Measurements from ENCODE around the gene SOX6.

Gene SOX6

DNA sequence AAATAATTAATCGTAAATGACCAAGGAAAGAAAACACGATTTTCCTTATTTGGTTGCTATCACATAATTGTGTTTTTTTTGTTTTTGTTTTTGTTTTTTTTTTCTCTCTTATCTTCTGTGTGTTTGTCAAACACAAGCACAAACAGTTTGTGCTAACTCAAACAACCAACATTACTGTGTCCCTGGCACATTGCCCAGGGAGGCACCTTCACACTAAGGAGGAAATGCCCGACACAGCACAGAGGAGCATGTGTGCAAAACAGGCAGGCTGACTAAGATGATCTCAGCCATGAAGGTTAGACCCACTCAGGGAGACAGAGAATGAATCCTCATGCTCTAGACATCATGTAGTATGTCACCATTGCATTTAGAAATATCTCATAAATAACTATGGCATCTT is 130.1 kb downstream of the SOX6 start:
- no peaks in the 10 kb centered on the region for H3K79me2 ChIP-seq (ENCODE audit: insufficient read depth, low read length)
- H3K9ac ChIP-seq (ENCODE audit: low read length), result no peak overlapping the region
- no peaks in the 10 kb centered on the region for H3K36me3 ChIP-seq (ENCODE audit: insufficient read depth, low read length)
- no peaks in the 10 kb centered on the region for H3K9me2 ChIP-seq (ENCODE audit: low read depth, low read length)
- H3K4me2 ChIP-seq (ENCODE audit: low read length), result no peak overlapping the region
- H2AFZ ChIP-seq (ENCODE audit: low read length), result no peak overlapping the region
- TF ChIP-seq EZH2 (IDR thresholded peaks at IDR 0.05; ENCODE audit: borderline replicate concordance, low read length), result no peak
- TF ChIP-seq, protein P1, sequence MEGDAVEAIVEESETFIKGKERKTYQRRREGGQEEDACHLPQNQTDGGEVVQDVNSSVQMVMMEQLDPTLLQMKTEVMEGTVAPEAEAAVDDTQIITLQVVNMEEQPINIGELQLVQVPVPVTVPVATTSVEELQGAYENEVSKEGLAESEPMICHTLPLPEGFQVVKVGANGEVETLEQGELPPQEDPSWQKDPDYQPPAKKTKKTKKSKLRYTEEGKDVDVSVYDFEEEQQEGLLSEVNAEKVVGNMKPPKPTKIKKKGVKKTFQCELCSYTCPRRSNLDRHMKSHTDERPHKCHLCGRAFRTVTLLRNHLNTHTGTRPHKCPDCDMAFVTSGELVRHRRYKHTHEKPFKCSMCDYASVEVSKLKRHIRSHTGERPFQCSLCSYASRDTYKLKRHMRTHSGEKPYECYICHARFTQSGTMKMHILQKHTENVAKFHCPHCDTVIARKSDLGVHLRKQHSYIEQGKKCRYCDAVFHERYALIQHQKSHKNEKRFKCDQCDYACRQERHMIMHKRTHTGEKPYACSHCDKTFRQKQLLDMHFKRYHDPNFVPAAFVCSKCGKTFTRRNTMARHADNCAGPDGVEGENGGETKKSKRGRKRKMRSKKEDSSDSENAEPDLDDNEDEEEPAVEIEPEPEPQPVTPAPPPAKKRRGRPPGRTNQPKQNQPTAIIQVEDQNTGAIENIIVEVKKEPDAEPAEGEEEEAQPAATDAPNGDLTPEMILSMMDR (IDR thresholded peaks at IDR 0.05; ENCODE audit: low read length), result no peak
- H3K4me3 ChIP-seq (ENCODE audit: low read depth, low read length, poor library complexity, severe bottlenecking), result no peak overlapping the region
- H3K27me3 ChIP-seq (ENCODE audit: insufficient read depth, low read length), result no peaks in the 10 kb centered on the region
- H4K20me1 ChIP-seq (ENCODE audit: insufficient read depth, low read length), result no peaks in the 10 kb centered on the region
- H3K9me3 ChIP-seq (ENCODE audit: low read length), result no peaks in the 10 kb centered on the region
- no peaks in the 10 kb centered on the region for H3F3A ChIP-seq (ENCODE audit: insufficient read depth, low read length)
- H3K27ac ChIP-seq (ENCODE audit: low read depth, low read length, poor library complexity, severe bottlenecking), result no peak overlapping the region
- H3K4me1 ChIP-seq (ENCODE audit: insufficient read depth, low read length, severe bottlenecking), result no peaks in the 10 kb centered on the region

DNA sequence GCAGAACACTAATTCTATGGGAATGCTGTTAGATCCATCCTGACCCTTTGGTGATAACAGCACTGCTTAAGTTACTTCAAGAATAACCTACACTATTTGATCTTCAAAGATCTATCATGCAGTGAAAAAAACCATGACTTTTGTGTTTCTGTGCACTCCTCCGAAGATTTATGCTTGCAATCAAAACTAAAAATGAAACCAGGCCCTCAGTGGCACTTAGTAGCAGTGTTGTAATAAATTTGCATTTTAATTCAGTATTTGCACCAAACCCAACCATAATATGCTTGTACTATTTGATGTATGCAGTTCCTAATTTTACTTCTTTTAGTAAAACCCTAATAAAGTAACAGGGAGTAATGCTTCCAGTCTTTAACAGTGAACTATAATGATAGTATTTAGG is 130.7 kb downstream of the SOX6 start:
- TF ChIP-seq, protein P1 (IDR thresholded peaks at IDR 0.05; ENCODE audit: low read length), result no peak
- TF ChIP-seq EZH2 (IDR thresholded peaks at IDR 0.05; ENCODE audit: borderline replicate concordance, low read length), result no peak
- Histone ChIP-seq H3K9me2 (ENCODE audit: low read depth, low read length) (no peaks in the 10 kb centered on the region), H4K20me1 (ENCODE audit: insufficient read depth, low read length) (no peaks in the 10 kb centered on the region), H3K79me2 (ENCODE audit: insufficient read depth, low read length) (no peaks in the 10 kb centered on the region), H3K27ac (ENCODE audit: low read depth, low read length, poor library complexity, severe bottlenecking) (no peak overlapping the region), H2AFZ (ENCODE audit: low read length) (no peak overlapping the region), H3K9ac (ENCODE audit: low read length) (no peak overlapping the region), H3K27me3 (ENCODE audit: insufficient read depth, low read length) (no peaks in the 10 kb centered on the region), H3K4me2 (ENCODE audit: low read length) (no peak overlapping the region), H3K4me1 (ENCODE audit: insufficient read depth, low read length, severe bottlenecking) (no peaks in the 10 kb centered on the region), H3K9me3 (ENCODE audit: low read length) (no peaks in the 10 kb centered on the region), H3K4me3 (ENCODE audit: low read depth, low read length, poor library complexity, severe bottlenecking) (no peak overlapping the region), H3K36me3 (ENCODE audit: insufficient read depth, low read length) (no peaks in the 10 kb centered on the region), H3F3A (ENCODE audit: insufficient read depth, low read length) (no peaks in the 10 kb centered on the region)

DNA sequence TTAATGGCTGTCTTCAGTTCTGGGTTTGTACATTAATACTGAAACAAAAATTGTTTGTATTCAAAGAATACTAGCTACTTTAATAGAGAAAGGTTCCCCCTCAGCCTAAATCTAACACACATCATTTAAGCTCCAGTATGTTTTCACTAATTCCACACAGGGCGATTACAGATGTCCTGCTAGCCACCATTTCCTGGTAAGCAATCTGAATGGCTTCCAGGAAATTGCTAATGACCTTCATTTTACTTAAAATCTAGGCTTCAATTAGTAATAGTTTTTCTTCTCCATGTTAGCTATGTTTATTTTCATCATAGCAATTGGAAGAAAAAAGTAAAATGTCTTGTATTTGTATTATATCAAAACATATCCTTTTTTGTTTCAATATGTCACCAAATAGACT is 132.8 kb downstream of the SOX6 start:
- H2AFZ ChIP-seq (ENCODE audit: low read length), result no peak overlapping the region
- no peaks in the 10 kb centered on the region for H3K36me3 ChIP-seq (ENCODE audit: insufficient read depth, low read length)
- H3K9me3 ChIP-seq (ENCODE audit: low read length), result no peaks in the 10 kb centered on the region
- H3F3A ChIP-seq (ENCODE audit: insufficient read depth, low read length), result no peaks in the 10 kb centered on the region
- H3K4me2 ChIP-seq (ENCODE audit: low read length), result no peak overlapping the region
- H3K27ac ChIP-seq (ENCODE audit: low read depth, low read length, poor library complexity, severe bottlenecking), result no peak overlapping the region
- no peak overlapping the region for H3K4me3 ChIP-seq (ENCODE audit: low read depth, low read length, poor library complexity, severe bottlenecking)
- H3K27me3 ChIP-seq (ENCODE audit: insufficient read depth, low read length), result no peaks in the 10 kb centered on the region
- no peak for TF ChIP-seq EZH2 (IDR thresholded peaks at IDR 0.05; ENCODE audit: borderline replicate concordance, low read length)
- TF ChIP-seq, protein P1 (IDR thresholded peaks at IDR 0.05; ENCODE audit: low read length), result no peak
- no peaks in the 10 kb centered on the region for H3K79me2 ChIP-seq (ENCODE audit: insufficient read depth, low read length)
- no peaks in the 10 kb centered on the region for H3K9me2 ChIP-seq (ENCODE audit: low read depth, low read length)
- H3K9ac ChIP-seq (ENCODE audit: low read length), result no peak overlapping the region
- no peaks in the 10 kb centered on the region for H4K20me1 ChIP-seq (ENCODE audit: insufficient read depth, low read length)
- H3K4me1 ChIP-seq (ENCODE audit: insufficient read depth, low read length, severe bottlenecking), result no peaks in the 10 kb centered on the region
